Fibroblast of pulmonary artery (primary cell): ENCODE data around the gene DOCK9.

Experiments used
- DNase-seq: peaks from one replicate; pipeline ENCODE4 v3.0.0-alpha.2; 2010; ENCODE audit warnings: low read depth
- H3K4me3 ChIP-seq: replicated peaks from 2 replicates; pipeline ENCODE4 v1.5.1; 2011; ENCODE audit warnings: low read depth, mild to moderate bottlenecking, control low read depth, low read length, moderate library complexity
- CTCF ChIP-seq: IDR thresholded peaks from 2 replicates; pipeline ENCODE4 v1.5.1; 2011; ENCODE audit warnings: mild to moderate bottlenecking, control low read depth, low read length, inconsistent platforms; ENCODE audit errors: missing control alignments

The DOCK9 gene

GRCh38 chr13:98913741-98914140, 64.1 kb downstream of the DOCK9 start:
- no peak for TF ChIP-seq CTCF
- no peak for DNase-seq
- no peak overlapping the region for H3K4me3 ChIP-seq

DNA sequence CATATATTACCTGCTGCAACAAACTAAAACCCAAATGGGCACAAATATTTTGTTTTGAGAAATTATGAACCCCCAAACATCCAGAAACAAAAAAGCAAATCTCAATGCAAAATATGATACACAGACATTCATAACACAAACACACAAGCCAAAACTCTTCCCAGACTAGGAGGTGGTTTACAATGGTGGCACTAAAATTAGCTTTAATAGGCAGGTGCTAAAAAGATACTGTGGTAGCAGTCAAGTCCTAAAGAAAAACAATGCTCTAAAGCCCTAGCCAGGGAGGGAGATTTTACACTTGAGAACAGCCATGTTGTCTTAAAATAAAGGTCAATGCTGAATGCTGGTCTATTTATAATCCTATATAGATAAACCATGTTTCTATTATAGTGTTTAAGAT, 65.0 kb downstream of the DOCK9 start:
- H3K4me3 ChIP-seq = no peak overlapping the region
- DNase-seq = no peak
- no peak for TF ChIP-seq CTCF

- H3K4me3 ChIP-seq = no peak overlapping the region
- TF ChIP-seq CTCF = no peak
- DNase-seq = peak; percentile 90
Observed at GRCh38 chr13:98910501-98910951, 67.3 kb downstream of the DOCK9 start.

GRCh38 chr13:98909016-98909415, 68.8 kb downstream of the DOCK9 start:
- DNase-seq = peak; percentile 35
- H3K4me3 ChIP-seq = no peak overlapping the region
- no peak for TF ChIP-seq CTCF

- no peak for TF ChIP-seq CTCF
- no peak overlapping the region for H3K4me3 ChIP-seq
- DNase-seq = no peak
Observed at GRCh38 chr13:98906746-98907502, 70.9 kb downstream of the DOCK9 start.

DNA sequence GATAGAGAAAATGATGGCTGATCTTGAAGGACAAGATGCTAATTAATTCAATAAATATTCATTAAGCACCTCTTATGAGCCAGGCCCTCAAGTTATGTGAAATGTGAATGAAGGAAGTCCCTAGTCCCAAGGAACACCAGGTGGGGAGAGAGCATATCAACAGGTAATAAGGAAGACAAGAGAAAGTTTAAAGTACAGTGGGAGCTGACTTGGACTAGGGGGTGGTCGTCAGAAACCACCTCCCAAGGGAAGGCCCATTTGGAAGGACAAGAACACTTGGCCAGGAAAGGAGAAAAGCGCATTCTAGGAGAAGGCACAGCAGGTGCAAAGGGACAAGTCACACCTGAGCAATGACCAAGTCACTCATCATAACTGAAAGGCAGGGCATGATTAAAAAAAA, 72.7 kb downstream of the DOCK9 start:
- TF ChIP-seq CTCF = no peak
- DNase-seq = no peak
- no peak overlapping the region for H3K4me3 ChIP-seq

DNA sequence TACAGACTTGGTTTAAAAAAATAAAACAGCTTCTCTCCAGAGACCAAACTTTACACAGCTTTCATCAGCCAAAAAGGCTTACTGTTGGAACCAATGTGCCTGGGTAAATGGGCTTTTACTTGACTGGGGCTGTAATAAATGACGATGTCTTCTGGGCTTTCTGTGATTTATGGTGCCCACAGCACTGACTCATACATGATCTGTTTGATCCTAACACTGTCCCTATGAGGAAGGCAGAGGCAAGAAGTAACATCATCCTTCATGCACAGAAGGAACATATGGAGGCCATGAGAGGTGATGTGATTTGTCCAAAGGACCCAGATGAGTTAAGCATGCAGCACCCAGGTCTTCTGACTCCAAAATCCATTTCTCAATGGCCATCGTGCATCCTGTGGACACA, 77.4 kb downstream of the DOCK9 start:
- DNase-seq = no peak
- no peak for TF ChIP-seq CTCF
- H3K4me3 ChIP-seq = no peak overlapping the region
